ENCODE results near the gene SRPRB. TPM values are rescaled to one million over a fixed set of nuclear protein-coding genes. Genes with fewer than 3 reads are reported as not detected.
A peak's percentile ranks its signal among the peaks of the same experiment; 100 is the strongest.

The SRPRB gene
- total and polyA plus RNA-seq, 2 donors from 2014 or later = 47.9 to 58.8 TPM

DNA sequence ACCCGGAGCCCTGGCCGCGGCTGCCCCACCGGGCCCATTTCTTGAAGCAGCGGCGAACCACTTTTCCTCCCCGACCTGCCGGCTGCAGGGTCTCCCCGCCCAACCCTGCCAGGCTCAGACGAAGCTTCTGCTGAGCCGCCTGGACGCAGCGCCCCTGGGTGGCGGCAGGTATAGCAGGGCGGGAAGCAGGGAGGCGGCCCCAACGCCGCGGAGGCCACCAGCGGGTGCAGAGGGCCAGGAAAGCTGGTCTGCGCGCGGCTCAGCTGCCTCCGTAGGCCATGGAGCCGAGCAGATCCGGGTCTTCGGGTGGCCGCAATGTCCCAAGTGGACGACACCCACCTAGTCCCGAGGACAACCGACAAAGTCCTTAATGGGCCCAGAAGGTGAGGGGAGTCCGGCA, 21.9 kb upstream of the SRPRB start:
- H3K27me3 ChIP-seq (ENCODE audit: control insufficient read depth, insufficient read depth, low read length) = peaks cover 2% of the 10 kb centered on the region
- no peaks in the 10 kb centered on the region for H3K36me3 ChIP-seq (ENCODE audit: control insufficient read depth in 2 of 3, insufficient read depth in 3 of 3, low read length in 3 of 3)
- no peaks in the 10 kb centered on the region for H3K4me1 ChIP-seq (ENCODE audit: control insufficient read depth in 2 of 3, insufficient read depth in 2 of 3, low read depth in 1 of 3, low read length in 3 of 3)
- TF ChIP-seq, protein P1, sequence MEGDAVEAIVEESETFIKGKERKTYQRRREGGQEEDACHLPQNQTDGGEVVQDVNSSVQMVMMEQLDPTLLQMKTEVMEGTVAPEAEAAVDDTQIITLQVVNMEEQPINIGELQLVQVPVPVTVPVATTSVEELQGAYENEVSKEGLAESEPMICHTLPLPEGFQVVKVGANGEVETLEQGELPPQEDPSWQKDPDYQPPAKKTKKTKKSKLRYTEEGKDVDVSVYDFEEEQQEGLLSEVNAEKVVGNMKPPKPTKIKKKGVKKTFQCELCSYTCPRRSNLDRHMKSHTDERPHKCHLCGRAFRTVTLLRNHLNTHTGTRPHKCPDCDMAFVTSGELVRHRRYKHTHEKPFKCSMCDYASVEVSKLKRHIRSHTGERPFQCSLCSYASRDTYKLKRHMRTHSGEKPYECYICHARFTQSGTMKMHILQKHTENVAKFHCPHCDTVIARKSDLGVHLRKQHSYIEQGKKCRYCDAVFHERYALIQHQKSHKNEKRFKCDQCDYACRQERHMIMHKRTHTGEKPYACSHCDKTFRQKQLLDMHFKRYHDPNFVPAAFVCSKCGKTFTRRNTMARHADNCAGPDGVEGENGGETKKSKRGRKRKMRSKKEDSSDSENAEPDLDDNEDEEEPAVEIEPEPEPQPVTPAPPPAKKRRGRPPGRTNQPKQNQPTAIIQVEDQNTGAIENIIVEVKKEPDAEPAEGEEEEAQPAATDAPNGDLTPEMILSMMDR (IDR thresholded peaks at IDR 0.05; ENCODE audit: borderline replicate concordance, extremely low read depth, insufficient read depth) = no peak
- no peak overlapping the region for H3K9ac ChIP-seq (ENCODE audit: low read length in 3 of 3)
- H3K4me3 ChIP-seq (ENCODE audit: low read length in 3 of 3) = no peak overlapping the region
- DNase-seq (peak in 1 of 5 donors; percentile 65), FAIRE-seq (no peak)
- intact Hi-C loops (cut with DNase I) = no loop called here
- no peaks in the 10 kb centered on the region for H3K9me3 ChIP-seq (ENCODE audit: control insufficient read depth in 2 of 3, insufficient read depth in 1 of 3, low read length in 3 of 3)
- no peak overlapping the region for H3K27ac ChIP-seq (ENCODE audit: low read depth in 2 of 2, low read length in 2 of 2)

- no peaks in the 10 kb centered on the region for H3K36me3 ChIP-seq (ENCODE audit: control insufficient read depth in 2 of 3, insufficient read depth in 3 of 3, low read length in 3 of 3)
- FAIRE-seq = no peak
- intact Hi-C loops (cut with DNase I) = no loop called here
Observed at GRCh38 chr3:133788024-133788423, 17.6 kb upstream of the SRPRB start.

DNA sequence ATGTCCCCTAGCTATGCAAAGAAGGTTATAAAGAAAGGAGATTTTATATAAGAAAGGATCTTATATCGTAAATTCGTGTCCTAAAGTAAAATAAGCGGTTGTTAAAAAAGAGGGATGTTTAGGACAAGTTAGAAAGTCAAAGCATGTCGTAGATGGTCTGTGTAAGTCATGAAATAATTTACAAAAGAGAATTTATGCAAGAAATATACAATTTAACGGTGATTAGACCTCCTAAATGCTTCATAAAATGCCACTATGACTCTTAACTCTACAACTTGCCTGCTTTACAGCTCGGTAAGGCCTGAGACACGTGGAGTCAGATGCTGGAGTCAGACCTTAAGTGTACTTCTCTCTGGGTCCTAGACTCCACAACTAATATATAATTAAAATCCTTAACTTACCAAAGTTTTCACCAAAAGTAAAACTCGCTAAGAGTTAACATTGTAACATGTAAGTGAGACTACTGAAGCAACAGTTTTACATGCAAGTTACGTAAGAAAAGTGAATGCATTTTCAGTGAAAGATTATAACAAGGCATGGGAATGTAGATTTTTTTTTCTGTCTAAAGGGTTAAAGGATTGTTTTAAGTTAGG, 13.3 kb upstream of the SRPRB start:
- Histone ChIP-seq H3K9ac (ENCODE audit: low read length in 3 of 3) (no peak overlapping the region), H3K4me1 (ENCODE audit: control insufficient read depth in 2 of 3, insufficient read depth in 2 of 3, low read depth in 1 of 3, low read length in 3 of 3) (no peaks in the 10 kb centered on the region), H3K9me3 (ENCODE audit: control insufficient read depth in 2 of 3, insufficient read depth in 1 of 3, low read length in 3 of 3) (peaks cover 0 to 4% (median 4%) of the 10 kb centered on the region in 3 donors), H3K27me3 (ENCODE audit: control insufficient read depth, insufficient read depth, low read length) (no peaks in the 10 kb centered on the region), H3K4me3 (ENCODE audit: low read length in 3 of 3) (no peak overlapping the region), H3K27ac (ENCODE audit: low read depth in 2 of 2, low read length in 2 of 2) (no peak overlapping the region), H3K36me3 (ENCODE audit: control insufficient read depth in 2 of 3, insufficient read depth in 3 of 3, low read length in 3 of 3) (no peaks in the 10 kb centered on the region)
- no peak for FAIRE-seq
- TF ChIP-seq, protein P1 (IDR thresholded peaks at IDR 0.05; ENCODE audit: borderline replicate concordance, extremely low read depth, insufficient read depth) = no peak
- intact Hi-C loops (cut with DNase I) = no loop called here
- DNase-seq = peak in 2 of 5 donors; percentile 6 to 12

More at GRCh38 chr3:133788024-133788423, 17.6 kb upstream of the SRPRB start:
- TF ChIP-seq, protein P1 (IDR thresholded peaks at IDR 0.05; ENCODE audit: borderline replicate concordance, extremely low read depth, insufficient read depth) = no peak
- Histone ChIP-seq H3K9me3 (ENCODE audit: control insufficient read depth in 2 of 3, insufficient read depth in 1 of 3, low read length in 3 of 3) (peaks cover 0 to 4% (median 4%) of the 10 kb centered on the region in 3 donors), H3K27me3 (ENCODE audit: control insufficient read depth, insufficient read depth, low read length) (peaks cover 2% of the 10 kb centered on the region), H3K4me3 (ENCODE audit: low read length in 3 of 3) (no peak overlapping the region), H3K4me1 (ENCODE audit: control insufficient read depth in 2 of 3, insufficient read depth in 2 of 3, low read depth in 1 of 3, low read length in 3 of 3) (no peaks in the 10 kb centered on the region), H3K9ac (ENCODE audit: low read length in 3 of 3) (no peak overlapping the region), H3K27ac (ENCODE audit: low read depth in 2 of 2, low read length in 2 of 2) (no peak overlapping the region)
- no peak for DNase-seq

All from kidney (tissue), 14 donors.